Smooth muscle cell of the coronary artery (primary cell): ENCODE data around the gene SCAPER. TPM values are rescaled to one million over a fixed set of nuclear protein-coding genes. Genes with fewer than 3 reads are reported as not detected.

ENCODE experiments used
- total RNA-seq: library from RNA; depleted of rRNA; stranded (reverse); fragments of >200 nt; gene quantifications from 2 replicates; pipeline ENCODE4 v1.2.3, GENCODE V29; 2014; ENCODE audit warnings: low replicate concordance

Gene SCAPER, protein sequence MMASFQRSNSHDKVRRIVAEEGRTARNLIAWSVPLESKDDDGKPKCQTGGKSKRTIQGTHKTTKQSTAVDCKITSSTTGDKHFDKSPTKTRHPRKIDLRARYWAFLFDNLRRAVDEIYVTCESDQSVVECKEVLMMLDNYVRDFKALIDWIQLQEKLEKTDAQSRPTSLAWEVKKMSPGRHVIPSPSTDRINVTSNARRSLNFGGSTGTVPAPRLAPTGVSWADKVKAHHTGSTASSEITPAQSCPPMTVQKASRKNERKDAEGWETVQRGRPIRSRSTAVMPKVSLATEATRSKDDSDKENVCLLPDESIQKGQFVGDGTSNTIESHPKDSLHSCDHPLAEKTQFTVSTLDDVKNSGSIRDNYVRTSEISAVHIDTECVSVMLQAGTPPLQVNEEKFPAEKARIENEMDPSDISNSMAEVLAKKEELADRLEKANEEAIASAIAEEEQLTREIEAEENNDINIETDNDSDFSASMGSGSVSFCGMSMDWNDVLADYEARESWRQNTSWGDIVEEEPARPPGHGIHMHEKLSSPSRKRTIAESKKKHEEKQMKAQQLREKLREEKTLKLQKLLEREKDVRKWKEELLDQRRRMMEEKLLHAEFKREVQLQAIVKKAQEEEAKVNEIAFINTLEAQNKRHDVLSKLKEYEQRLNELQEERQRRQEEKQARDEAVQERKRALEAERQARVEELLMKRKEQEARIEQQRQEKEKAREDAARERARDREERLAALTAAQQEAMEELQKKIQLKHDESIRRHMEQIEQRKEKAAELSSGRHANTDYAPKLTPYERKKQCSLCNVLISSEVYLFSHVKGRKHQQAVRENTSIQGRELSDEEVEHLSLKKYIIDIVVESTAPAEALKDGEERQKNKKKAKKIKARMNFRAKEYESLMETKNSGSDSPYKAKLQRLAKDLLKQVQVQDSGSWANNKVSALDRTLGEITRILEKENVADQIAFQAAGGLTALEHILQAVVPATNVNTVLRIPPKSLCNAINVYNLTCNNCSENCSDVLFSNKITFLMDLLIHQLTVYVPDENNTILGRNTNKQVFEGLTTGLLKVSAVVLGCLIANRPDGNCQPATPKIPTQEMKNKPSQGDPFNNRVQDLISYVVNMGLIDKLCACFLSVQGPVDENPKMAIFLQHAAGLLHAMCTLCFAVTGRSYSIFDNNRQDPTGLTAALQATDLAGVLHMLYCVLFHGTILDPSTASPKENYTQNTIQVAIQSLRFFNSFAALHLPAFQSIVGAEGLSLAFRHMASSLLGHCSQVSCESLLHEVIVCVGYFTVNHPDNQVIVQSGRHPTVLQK (N-terminal part only)
- total RNA-seq = 4.4 and 12.3 TPM in 2 replicates

DNA sequence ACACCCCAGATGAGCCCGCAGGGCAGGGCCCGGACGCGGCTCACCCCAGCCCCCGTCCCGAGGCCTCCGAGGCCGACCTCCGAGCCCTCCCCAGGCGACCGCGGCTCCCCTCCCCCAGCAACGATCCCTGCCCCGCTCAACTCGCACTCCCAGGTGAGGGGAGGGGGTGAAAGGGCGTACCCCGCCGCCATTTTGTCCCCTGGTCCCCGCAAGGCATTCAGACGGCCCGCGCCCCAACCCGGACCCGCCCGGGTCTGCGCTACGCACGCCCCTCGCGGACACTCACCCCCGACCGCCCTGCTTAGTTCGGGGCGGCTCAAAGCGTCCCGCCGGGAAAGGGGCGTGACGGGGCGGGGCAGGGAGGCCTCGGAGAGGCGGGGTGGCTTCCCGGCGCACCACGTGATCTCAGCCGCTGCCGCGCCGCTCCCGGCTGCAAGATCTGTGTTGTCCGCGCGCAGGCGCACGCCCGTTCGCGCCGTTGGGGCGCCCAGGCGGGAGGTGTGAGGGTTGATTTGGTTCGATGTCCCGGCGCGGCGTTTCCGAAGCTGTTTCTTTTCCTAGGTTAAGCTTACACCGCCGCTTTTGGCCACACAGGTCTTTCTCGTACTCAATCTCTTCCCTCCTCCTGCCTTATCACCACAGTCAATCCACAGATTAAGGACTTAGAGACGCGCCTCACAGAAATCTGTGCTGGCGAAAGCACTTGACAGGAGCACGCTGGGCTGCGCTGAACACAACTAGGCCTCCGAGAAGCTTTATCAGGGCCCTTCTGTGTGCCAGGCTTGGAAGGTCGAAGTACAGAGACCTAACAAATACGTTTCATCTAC, at the start of gene SCAPER:
TSS of gene SCAPER (minus strand) at position 328 of the 827 bp plus-strand sequence. CDS start 21,523 bp downstream, outside the sequence.

GRCh38 chr15:76931397-76932134, 26.4 kb upstream of the SCAPER start, which contains the start of gene RCN2:
Gene RCN2, plus strand, starts transcription at chr15:76931749. Its CDS starts 93 bp downstream, at chr15:76931842.

DNA sequence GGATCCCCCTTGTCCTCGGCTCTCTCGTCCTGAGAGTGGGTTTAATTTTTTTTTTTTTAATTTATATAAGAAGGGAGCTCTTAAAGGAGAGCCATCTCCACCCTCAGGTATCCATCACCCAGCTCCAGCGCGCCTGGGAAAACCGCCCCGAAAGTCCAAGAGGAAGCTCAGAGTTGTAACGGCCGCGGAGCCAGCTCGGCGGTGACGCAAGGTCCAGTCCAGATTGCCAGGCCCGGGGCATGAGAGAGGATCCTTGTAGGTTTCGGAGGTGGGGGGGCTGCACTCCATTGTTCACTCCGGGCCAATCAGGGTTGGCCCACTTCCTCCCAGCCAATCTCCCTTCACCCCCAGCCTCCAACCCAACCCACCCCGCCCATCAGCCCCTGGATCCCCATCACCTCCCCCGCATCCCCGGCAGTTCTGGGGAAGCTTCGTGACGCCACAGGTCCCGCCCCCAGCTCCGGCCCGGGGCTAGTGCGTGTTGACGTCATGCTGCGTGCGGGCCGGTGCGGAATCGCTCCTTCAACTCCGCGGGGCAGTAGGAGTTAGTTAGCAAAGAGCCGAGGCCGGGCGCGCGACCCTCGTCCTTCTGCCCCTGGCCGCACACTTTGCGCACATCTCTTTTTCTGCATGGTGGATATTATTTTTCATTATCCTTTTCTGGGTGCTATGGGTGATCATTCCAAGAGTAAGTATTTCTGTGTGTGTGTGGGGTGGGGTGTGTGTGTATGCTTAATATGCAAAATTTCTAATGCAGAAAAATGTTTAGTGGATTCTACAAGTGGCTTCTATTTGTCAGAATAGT, 568.7 kb downstream of the SCAPER start, which contains the start of gene ISL2:
TSS of gene ISL2 (plus strand) at position 520 of the 805 bp plus-strand sequence. CDS start at position 631, 111 bp downstream.

DNA sequence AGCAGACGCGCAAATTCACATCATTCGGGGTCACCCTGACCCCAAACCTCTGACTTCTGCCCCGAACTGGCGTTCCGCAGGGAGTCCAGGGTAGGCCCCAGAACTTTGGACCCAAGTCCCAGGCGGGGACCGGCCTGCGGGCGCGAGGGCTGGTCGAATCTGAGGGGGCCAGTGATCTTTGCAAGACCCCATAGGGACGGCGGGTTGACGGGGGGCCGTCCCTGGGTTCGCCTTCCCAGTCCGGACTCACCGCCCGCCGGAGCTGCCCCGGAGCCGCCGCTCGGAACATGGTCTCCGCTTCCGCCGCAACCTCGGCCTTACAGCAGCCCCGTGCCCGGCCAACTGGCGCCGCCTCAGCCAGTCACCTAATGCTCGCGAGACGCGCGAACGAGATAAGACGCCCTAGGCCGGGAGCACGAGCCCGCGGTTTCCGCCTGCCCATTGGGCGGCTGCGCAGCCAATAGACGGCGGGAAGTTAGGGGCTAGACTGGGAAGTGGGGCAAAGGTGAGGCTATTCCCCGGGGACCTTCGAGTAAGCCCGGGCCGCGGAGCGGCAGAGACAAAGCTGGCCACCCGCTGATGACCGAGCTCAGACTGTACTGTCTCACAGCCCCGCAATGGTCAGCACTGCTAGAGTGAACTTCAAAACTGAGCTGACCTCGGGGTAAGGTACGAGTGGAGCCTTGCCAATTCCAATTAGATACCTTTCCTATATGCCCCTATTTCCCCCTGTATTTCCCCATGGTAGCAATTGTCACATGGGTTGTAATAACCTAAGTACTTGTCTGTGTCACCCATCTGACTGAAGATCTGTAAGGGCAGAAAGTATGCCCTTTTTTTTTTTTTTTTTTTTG, 593.8 kb downstream of the SCAPER start, which contains the start of gene ETFA:
TSS of gene ETFA (minus strand) at position 370 of the 854 bp plus-strand sequence. CDS start at position 289, 81 bp downstream.

Other genes starting within 250 kb of the SCAPER start
- gene RCN2, start 26.4 kb upstream of the SCAPER start, total RNA-seq = 26.6 and 41.3 TPM in 2 replicates
- gene PSTPIP1, start 89.8 kb upstream of the SCAPER start, total RNA-seq = 0.82 and 1.4 TPM in 2 replicates
- gene TSPAN3, start 165.8 kb upstream of the SCAPER start, total RNA-seq = 166 and 289 TPM in 2 replicates